Measurements from ENCODE around the gene CLDN19. TPM values are rescaled to one million over a fixed set of nuclear protein-coding genes. Genes with fewer than 3 reads are reported as not detected.

The CLDN19 gene
- total and polyA plus RNA-seq, 9 of the 15 experiments (the other 6 are each of a cell fraction or from before 2014, with no cell fraction given), result not detected

GRCh38 chr1:42766741-42767509, 26.9 kb upstream of the CLDN19 start, which contains the start of the genes C1orf50 and P3H1 (continued):
- TF ChIP-seq, protein P1, sequence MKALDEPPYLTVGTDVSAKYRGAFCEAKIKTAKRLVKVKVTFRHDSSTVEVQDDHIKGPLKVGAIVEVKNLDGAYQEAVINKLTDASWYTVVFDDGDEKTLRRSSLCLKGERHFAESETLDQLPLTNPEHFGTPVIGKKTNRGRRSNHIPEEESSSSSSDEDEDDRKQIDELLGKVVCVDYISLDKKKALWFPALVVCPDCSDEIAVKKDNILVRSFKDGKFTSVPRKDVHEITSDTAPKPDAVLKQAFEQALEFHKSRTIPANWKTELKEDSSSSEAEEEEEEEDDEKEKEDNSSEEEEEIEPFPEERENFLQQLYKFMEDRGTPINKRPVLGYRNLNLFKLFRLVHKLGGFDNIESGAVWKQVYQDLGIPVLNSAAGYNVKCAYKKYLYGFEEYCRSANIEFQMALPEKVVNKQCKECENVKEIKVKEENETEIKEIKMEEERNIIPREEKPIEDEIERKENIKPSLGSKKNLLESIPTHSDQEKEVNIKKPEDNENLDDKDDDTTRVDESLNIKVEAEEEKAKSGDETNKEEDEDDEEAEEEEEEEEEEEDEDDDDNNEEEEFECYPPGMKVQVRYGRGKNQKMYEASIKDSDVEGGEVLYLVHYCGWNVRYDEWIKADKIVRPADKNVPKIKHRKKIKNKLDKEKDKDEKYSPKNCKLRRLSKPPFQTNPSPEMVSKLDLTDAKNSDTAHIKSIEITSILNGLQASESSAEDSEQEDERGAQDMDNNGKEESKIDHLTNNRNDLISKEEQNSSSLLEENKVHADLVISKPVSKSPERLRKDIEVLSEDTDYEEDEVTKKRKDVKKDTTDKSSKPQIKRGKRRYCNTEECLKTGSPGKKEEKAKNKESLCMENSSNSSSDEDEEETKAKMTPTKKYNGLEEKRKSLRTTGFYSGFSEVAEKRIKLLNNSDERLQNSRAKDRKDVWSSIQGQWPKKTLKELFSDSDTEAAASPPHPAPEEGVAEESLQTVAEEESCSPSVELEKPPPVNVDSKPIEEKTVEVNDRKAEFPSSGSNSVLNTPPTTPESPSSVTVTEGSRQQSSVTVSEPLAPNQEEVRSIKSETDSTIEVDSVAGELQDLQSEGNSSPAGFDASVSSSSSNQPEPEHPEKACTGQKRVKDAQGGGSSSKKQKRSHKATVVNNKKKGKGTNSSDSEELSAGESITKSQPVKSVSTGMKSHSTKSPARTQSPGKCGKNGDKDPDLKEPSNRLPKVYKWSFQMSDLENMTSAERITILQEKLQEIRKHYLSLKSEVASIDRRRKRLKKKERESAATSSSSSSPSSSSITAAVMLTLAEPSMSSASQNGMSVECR (CRISPR knock-in tag; IDR thresholded peaks at IDR 0.05), result peak; percentile 86
- TF ChIP-seq STAG1 (CRISPR knock-in tag; IDR thresholded peaks at IDR 0.05; ENCODE audit: borderline replicate concordance) (0 out of 2 replicates have a peak, but pooled peaks have one; percentile 27), THAP12 (CRISPR knock-in tag; IDR thresholded peaks at IDR 0.05) (peak; percentile 95), CEBPB (tag; IDR thresholded peaks at IDR 0.05) (no peak), POLR2B (IDR thresholded peaks at IDR 0.05; ENCODE audit: low read depth, partially characterized antibody) (peak; percentile 89), MYC (IDR thresholded peaks at IDR 0.05; ENCODE audit: low read depth, low read length) (peak; percentile 51; the same call in 1 of the 2 replicates), MYC (CRISPR knock-in tag; IDR thresholded peaks at IDR 0.05; ENCODE audit: borderline replicate concordance, low read depth) (peak; percentile 20; the same call in 1 of the 2 replicates), CREB1 (IDR thresholded peaks at IDR 0.05) (0 out of 2 replicates have a peak, but pooled peaks have one; percentile 47), CREB1 (CRISPR knock-in tag; IDR thresholded peaks at IDR 0.05) (peak; percentile 82), SUPT5H (IDR thresholded peaks at IDR 0.05) (peak; percentile 98), SPI1 (IDR thresholded peaks at IDR 0.05; ENCODE audit: borderline replicate concordance, low read depth, low read length) (0 out of 2 replicates have a peak, but pooled peaks have one; percentile 1), RBM14 (IDR thresholded peaks at IDR 0.05; ENCODE audit: borderline replicate concordance, insufficient read depth, low read depth, low read length) (0 out of 2 replicates have a peak, but pooled peaks have one; percentile 74), SP1 (CRISPR knock-in tag; IDR thresholded peaks at IDR 0.05) (peak; percentile 93), SFPQ (IDR thresholded peaks at IDR 0.05; ENCODE audit: low read depth, low read length) (no peak)
- TF ChIP-seq, protein P2, sequence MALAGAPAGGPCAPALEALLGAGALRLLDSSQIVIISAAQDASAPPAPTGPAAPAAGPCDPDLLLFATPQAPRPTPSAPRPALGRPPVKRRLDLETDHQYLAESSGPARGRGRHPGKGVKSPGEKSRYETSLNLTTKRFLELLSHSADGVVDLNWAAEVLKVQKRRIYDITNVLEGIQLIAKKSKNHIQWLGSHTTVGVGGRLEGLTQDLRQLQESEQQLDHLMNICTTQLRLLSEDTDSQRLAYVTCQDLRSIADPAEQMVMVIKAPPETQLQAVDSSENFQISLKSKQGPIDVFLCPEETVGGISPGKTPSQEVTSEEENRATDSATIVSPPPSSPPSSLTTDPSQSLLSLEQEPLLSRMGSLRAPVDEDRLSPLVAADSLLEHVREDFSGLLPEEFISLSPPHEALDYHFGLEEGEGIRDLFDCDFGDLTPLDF (CRISPR knock-in tag; IDR thresholded peaks at IDR 0.05), result no peak
